H7 (cell line): ENCODE data around the gene CGB3. TPM values are rescaled to one million over a fixed set of nuclear protein-coding genes. Genes with fewer than 3 reads are reported as not detected.
"Not testable (repeated sequence)": the region's sequence is repeated elsewhere in the genome, so short reads cannot be mapped to it uniquely, and the experiment has no call there.

ENCODE experiments used
- DNase-seq: peaks from one replicate; pipeline ENCODE4 v3.0.0; 2012
- H3K27me3 ChIP-seq: 2 replicates; pipeline ENCODE4 v1.6.0; 2011; ENCODE audit warnings: mild to moderate bottlenecking, low read length; ENCODE audit not compliant: control insufficient read depth, insufficient read depth
- H3K36me3 ChIP-seq: replicated peaks from 2 replicates; pipeline ENCODE4 v1.5.1; 2011; ENCODE audit warnings: low read length; ENCODE audit not compliant: control insufficient read depth, insufficient read depth
- H3K4me3 ChIP-seq: 2 replicates; pipeline ENCODE4 v1.5.1; 2011; ENCODE audit warnings: low read depth, mild to moderate bottlenecking, control low read depth, low read length, moderate library complexity; ENCODE audit not compliant: insufficient read depth
- total RNA-seq: library from RNA; depleted of rRNA; stranded (reverse); fragments of >200 nt; shearing (Covaris generic); gene quantifications from 2 replicates; pipeline ENCODE4 v1.2.3, GENCODE V29; 2014

The CGB3 gene
- total RNA-seq, 1 experiment from 2014 or later: not detected

GRCh38 chr19:49030323-49030722 is 6.2 kb upstream of the CGB3 start:
- not testable (repeated sequence) for DNase-seq, H3K27me3 ChIP-seq, H3K36me3 ChIP-seq, H3K4me3 ChIP-seq

- not testable (repeated sequence) for H3K36me3 ChIP-seq, H3K27me3 ChIP-seq, H3K4me3 ChIP-seq, DNase-seq
Observed at GRCh38 chr19:49029749-49030148, 5.6 kb upstream of the CGB3 start.

DNA sequence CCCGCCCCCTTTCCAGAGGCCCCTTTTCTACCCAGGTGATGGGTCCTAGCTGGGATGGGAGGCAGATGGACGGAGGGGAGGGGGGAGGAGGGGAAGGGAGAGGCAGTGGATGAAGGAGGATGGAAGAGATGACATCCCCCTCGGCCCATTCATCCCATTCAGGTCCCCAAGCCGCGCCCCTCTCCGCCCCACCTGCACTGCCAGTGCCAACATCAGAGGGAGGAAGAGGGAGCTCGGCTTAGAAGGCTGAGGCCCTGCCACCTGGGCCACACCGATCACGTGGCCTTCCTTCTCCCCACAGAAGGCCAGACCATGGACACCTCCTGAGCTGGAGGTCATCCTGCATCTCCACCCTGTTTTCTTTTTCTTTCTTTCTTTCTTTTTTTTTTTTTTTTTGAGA is 4.6 kb upstream of the CGB3 start:
- not testable (repeated sequence) for H3K27me3 ChIP-seq, H3K36me3 ChIP-seq, H3K4me3 ChIP-seq, DNase-seq

DNA sequence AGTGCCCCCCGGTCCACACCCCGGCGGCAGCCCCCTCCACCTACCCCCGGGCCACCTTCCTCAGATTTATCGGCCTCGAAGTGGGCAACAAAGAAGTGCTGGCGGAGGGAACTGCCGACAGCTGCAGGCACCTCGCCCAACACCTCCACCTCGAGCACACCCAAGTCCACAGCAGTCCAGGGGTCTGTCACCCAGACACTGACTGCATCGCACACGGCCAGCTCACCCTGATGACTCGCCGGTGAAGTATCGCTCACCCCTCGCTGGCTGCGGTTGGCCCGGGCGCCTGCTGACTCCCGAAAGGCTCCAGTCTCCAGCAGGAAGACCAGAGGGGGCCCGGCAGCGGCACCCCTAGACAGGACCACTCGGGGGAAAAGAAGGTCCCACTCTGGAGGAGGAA is 1.5 kb upstream of the CGB3 start:
- not testable (repeated sequence) for H3K36me3 ChIP-seq, DNase-seq, H3K4me3 ChIP-seq, H3K27me3 ChIP-seq

DNA sequence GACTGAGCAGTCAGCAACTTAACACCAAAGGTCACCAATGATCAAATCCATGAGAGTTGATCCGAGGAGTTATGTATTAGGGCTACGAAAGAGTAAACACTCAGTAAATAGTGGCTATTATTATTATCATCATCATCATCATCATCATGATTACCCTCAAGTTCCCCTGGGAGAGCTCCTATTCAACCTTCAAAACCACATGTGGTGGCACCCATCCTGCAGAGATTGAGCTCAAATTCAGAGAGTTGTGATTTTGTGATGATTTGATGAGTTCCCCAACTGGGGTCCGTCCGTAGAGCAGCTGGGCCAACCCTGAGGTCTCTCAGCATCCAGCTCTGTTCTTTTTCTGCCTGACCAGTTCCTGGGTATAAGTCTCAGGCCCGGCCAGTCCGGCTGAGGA is 955 bp upstream of the CGB3 start:
- H3K27me3 ChIP-seq: peaks cover 11% of the 10 kb centered on the region
- H3K36me3 ChIP-seq, DNase-seq, H3K4me3 ChIP-seq: not testable (repeated sequence)

DNA sequence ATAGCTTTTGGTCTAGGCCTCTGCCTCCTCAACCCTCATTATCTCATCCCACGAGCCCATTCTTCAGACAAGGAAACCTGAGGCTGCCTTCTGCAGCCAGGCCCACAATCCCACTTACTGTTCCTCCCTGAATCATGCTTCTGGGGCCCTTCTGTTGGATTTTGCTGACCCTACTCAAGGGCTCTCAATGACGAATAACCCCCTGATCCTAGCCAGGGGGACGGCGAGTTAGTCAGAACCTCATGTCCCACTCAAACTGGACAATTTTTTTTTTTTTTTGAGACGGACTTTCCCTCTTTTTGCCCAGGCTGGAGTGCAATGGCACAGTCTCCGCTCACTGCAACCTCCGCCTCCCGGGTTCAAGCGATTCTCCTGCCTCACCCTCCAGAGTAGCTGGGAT is 2.0 kb downstream of the CGB3 start:
- DNase-seq: no peak
- Histone ChIP-seq H3K27me3 (peaks cover 30% of the 10 kb centered on the region), H3K36me3 (no peaks in the 10 kb centered on the region), H3K4me3 (no peak overlapping the region)

GRCh38 chr19:49020931-49021895 is 2.9 kb downstream of the CGB3 start:
- peak; percentile 74 for DNase-seq
- H3K27me3 ChIP-seq: peaks cover 30% of the 10 kb centered on the region
- peaks cover under 1% of the 10 kb centered on the region; the same call in 1 of the 2 replicates for H3K36me3 ChIP-seq
- no peak overlapping the region for H3K4me3 ChIP-seq

GRCh38 chr19:49020342-49020741 is 3.8 kb downstream of the CGB3 start:
- H3K27me3 ChIP-seq: peaks cover 30% of the 10 kb centered on the region
- H3K4me3 ChIP-seq: no peak overlapping the region
- H3K36me3 ChIP-seq: peaks cover 4% of the 10 kb centered on the region
- DNase-seq: peak; percentile 81

DNA sequence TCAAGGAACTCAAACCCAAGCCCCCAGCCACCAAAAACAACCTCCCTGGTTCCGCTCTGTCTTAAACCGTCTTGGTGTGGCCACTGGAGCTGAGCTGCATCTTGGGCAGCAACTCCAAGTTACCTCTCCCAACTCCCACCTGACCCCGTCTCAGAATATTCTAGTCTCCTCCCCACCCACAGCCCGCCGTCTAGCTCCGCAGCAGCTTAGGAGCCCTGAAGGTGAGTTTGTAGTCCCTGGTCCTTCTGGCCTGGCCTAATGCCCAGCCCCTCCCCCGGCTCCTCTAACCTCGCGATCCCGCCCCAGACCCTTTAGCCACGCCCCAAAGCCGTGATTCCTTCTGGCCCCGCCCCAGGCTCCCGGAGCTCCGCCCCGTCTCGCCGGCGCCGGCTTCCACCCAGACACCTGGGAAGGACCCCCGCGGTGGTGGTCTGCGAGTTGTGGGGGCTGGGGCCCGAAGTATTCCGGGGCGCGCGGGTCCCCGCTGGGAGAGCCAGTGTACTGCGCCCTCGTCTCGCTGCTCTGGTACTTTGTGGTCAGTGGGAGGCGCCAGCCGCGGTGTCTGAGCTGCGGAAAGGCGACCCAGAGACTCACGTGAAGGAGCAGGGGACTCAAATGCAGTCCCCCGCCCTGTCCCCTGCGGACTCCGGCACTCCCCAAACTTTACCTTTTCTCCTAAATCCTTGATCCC is 4.7 kb downstream of the CGB3 start:
- peak; percentile 97 for DNase-seq
- Histone ChIP-seq H3K4me3 (peak overlapping the region; percentile 57), H3K36me3 (peaks cover 8% of the 10 kb centered on the region), H3K27me3 (peaks cover 30% of the 10 kb centered on the region)

DNA sequence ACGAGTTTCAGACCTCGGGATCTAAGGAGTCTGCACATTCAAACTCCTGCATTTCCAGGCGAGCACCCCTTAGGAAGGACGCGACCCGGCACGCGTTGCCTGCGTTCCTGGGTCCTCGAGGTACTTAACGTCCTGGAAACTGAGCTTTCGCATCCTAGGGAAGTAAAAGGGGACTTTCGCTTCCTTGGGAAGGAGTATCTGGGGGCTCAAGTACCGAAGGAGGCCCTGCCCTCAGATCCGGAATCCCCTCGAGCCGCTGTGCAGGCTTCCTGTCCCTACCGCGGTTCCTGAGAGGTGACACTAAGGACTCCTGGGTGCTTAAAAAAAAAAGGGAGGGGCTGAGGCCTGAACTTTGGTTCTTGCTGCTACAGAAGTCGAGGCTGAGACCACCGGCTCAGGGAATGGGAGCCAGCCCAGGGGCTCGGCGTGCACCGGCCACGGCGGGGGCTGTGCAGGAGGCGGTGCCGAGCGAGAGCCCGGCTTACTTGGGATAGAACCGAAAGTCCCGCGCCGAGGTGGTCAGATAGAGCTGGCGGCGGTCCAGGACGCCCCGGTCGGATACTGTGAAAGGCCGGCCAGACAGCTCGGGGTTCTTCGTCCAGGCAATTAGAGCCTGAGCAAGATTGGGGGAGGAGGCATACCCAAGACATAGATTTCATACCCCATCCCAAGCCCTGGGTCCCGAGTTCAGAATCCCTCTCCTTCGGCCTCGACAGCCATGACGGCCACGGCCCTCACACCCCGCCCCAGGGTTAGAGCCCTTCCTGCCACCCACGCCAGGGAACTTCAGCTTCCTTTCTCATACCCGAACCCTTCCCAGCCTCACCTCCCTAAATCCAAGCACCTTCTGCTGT is 5.5 kb downstream of the CGB3 start:
- peak; percentile 38 for DNase-seq
- peak overlapping the region; percentile 45 for H3K4me3 ChIP-seq
- peaks cover 30% of the 10 kb centered on the region for H3K27me3 ChIP-seq
- peaks cover 14% of the 10 kb centered on the region for H3K36me3 ChIP-seq

GRCh38 chr19:49017666-49018351 is 6.3 kb downstream of the CGB3 start:
- DNase-seq: peak; percentile 89
- H3K4me3 ChIP-seq: peak overlapping the region; percentile 45
- H3K27me3 ChIP-seq: peaks cover 30% of the 10 kb centered on the region
- peaks cover 14% of the 10 kb centered on the region for H3K36me3 ChIP-seq

GRCh38 chr19:49017041-49017665 is 7.0 kb downstream of the CGB3 start, which contains the start of gene LHB:
Gene LHB, minus strand, starts transcription at chr19:49017091. Its CDS starts 10 bp downstream, at chr19:49017081.
- Histone ChIP-seq H3K4me3 (peak within 1 kb of the TSS; percentile 45), H3K27me3 (peaks cover 30% of the 10 kb centered on the region), H3K36me3 (peaks cover 17% of the 10 kb centered on the region)
- peak; percentile 56 for DNase-seq

DNA sequence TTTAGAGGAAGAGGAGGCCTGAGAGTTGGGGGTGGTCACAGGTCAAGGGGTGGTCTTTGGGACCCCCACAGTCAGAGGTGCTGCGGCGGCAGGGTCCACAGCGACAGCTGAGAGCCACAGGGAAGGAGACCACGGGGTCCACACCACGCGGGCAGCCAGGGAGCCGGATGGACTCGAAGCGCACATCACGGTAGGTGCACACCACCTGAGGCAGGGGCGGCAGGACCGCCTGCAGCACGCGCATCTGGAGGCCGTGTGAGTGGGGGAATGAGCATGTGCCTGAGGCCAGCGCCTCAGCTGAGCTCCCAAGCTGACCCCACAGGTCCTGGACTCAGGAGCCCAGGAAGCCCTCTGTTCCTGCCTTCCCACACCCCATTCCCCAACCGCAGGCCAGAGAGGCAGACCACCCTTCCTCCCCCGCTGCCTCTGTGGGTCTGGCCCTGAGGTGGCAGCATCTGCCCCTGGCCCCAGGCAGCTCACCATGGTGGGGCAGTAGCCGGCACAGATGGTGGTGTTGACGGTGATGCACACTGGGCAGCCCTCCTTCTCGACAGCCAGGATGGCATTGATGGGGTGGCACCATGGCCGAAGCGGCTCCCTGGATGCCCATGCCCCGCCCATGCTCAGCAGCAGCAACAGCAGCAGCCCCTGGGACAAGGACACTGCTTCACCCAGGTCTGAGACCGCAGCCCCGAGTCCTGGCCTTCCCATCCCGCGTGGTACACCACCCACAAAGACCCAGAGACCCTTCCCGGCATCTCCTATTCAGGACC is 7.9 kb downstream of the CGB3 start:
- Histone ChIP-seq H3K4me3 (no peak overlapping the region), H3K36me3 (peaks cover 21% of the 10 kb centered on the region), H3K27me3 (peaks cover 26% of the 10 kb centered on the region)
- DNase-seq: peak; percentile 39
